CD14-positive monocyte (primary cell): Measurements from ENCODE around the gene LMBRD1. TPM values are rescaled to one million over a fixed set of nuclear protein-coding genes. Genes with fewer than 3 reads are reported as not detected.

Source experiments
- DNase-seq, 3 donors: peaks; one replicate each; pipeline ENCODE4 v3.0.0-alpha.2; 2011 to 2022
- H2AFZ ChIP-seq: 2 replicates; pipeline ENCODE4 v1.6.0; 2012; ENCODE audit warnings: mild to moderate bottlenecking, low read depth, low read length, inconsistent platforms; ENCODE audit not compliant: insufficient read depth, poor library complexity, severe bottlenecking
- H3K27ac ChIP-seq, 2 donors: 1 replicate in 1 of 2; 2 replicates in 1 of 2; pipeline ENCODE4 v1.5.1; 2012 to 2013; ENCODE audit warnings: low read length in 2 of 2, control low read depth in 1 of 2, inconsistent platforms in 1 of 2, low read depth in 1 of 2, mild to moderate bottlenecking in 1 of 2
- H3K27me3 ChIP-seq, 2 donors: one replicate each; pipeline versions ENCODE4 v1.6.0 to v1.6.1; 2011 to 2013; ENCODE audit warnings: low read length in 2 of 2; ENCODE audit not compliant: control insufficient read depth in 2 of 2, insufficient read depth in 2 of 2
- H3K36me3 ChIP-seq, 2 donors: replicated peaks in 1 of 2; 1 replicate in 1 of 2; 2 replicates in 1 of 2; pipeline versions ENCODE4 v1.5.1 to v1.6.1; 2012 to 2013; ENCODE audit warnings: low read length in 2 of 2, control low read depth in 1 of 2, inconsistent platforms in 1 of 2, mild to moderate bottlenecking in 1 of 2; ENCODE audit not compliant: insufficient read depth in 2 of 2, control insufficient read depth in 1 of 2
- H3K4me1 ChIP-seq, 2 donors: 1 replicate in 1 of 2; 2 replicates in 1 of 2; pipeline versions ENCODE4 v1.5.1 to v1.6.1; 2012 to 2013; ENCODE audit warnings: low read length in 2 of 2, control low read depth in 1 of 2, inconsistent platforms in 1 of 2, mild to moderate bottlenecking in 1 of 2, moderate library complexity in 1 of 2; ENCODE audit not compliant: insufficient read depth in 2 of 2, control insufficient read depth in 1 of 2
- H3K4me2 ChIP-seq: replicated peaks from 2 replicates; pipeline ENCODE3; 2012; ENCODE audit warnings: low read length, moderate library complexity, mild to moderate bottlenecking; ENCODE audit not compliant: poor library complexity, severe bottlenecking; ENCODE audit errors: extremely low read depth
- H3K4me3 ChIP-seq, 3 experiments: fragments of 200-600 bp in 1 of 3; sonication (generic) in 1 of 3; replicated peaks in 1 of 3; 1 replicate in 2 of 3; 2 replicates in 1 of 3; pipeline ENCODE4 v1.5.1; 2011 to 2013; ENCODE audit warnings: low read length in 3 of 3, mild to moderate bottlenecking in 3 of 3, control low read depth in 2 of 3, low read depth in 2 of 3, inconsistent platforms in 1 of 3, moderate library complexity in 1 of 3
- H3K79me2 ChIP-seq: 2 replicates; pipeline ENCODE4 v1.6.0; 2012; ENCODE audit warnings: mild to moderate bottlenecking, control low read depth, inconsistent platforms, low read length, moderate library complexity; ENCODE audit not compliant: insufficient read depth
- H3K9ac ChIP-seq: 2 replicates; pipeline ENCODE4 v1.6.0; 2017; ENCODE audit warnings: low read length, mild to moderate bottlenecking; ENCODE audit not compliant: insufficient read depth, poor library complexity, severe bottlenecking
- H3K9me3 ChIP-seq, 2 donors: replicated peaks in 1 of 2; 1 replicate in 1 of 2; 2 replicates in 1 of 2; pipeline versions ENCODE4 v1.5.1 to v1.6.1; 2012 to 2013; ENCODE audit warnings: low read length in 2 of 2, control low read depth in 1 of 2; ENCODE audit not compliant: control insufficient read depth in 1 of 2, insufficient read depth in 1 of 2
- H4K20me1 ChIP-seq: 2 replicates; pipeline ENCODE4 v1.6.0; 2012; ENCODE audit warnings: mild to moderate bottlenecking, low read length, control low read depth, moderate library complexity; ENCODE audit not compliant: insufficient read depth
- H3K27ac Mint-ChIP-seq, 7 donors: one replicate each; pipeline ENCODE4 v1.8.0; 2020; ENCODE audit warnings: mild to moderate bottlenecking in 7 of 7, mixed read lengths in 7 of 7, moderate library complexity in 6 of 7, inconsistent platforms in 2 of 7
- H3K27me3 Mint-ChIP-seq, 3 donors: one replicate each; pipeline ENCODE4 v1.8.0; 2021 to 2022; ENCODE audit warnings: low read depth in 3 of 3, mild to moderate bottlenecking in 3 of 3, mixed read lengths in 3 of 3, moderate library complexity in 3 of 3, inconsistent platforms in 1 of 3
- H3K36me3 Mint-ChIP-seq, 2 donors: one replicate each; pipeline ENCODE4 v1.8.0; 2020; ENCODE audit warnings: mixed read lengths in 2 of 2, inconsistent platforms in 1 of 2, mild to moderate bottlenecking in 1 of 2
- H3K4me1 Mint-ChIP-seq: one replicate; pipeline ENCODE4 v1.8.0; 2020; ENCODE audit warnings: mild to moderate bottlenecking, mixed read lengths
- H3K4me3 Mint-ChIP-seq, 2 donors: one replicate each; pipeline ENCODE4 v1.8.0; 2020; ENCODE audit warnings: mild to moderate bottlenecking in 2 of 2, mixed read lengths in 2 of 2, moderate library complexity in 1 of 2
- H3K9me3 Mint-ChIP-seq, 7 donors: one replicate each; pipeline ENCODE4 v1.8.0; 2020 to 2022; ENCODE audit warnings: mixed read lengths in 7 of 7, mild to moderate bottlenecking in 6 of 7, moderate library complexity in 6 of 7, inconsistent platforms in 2 of 7
- CTCF ChIP-seq: fragments of 200-600 bp; IDR thresholded peaks from one replicate; pipeline ENCODE4 v1.8.0; 2022; ENCODE audit warnings: antibody characterized with exemption, mild to moderate bottlenecking
- WGBS: methylation state at CpG from one replicate; pipeline ENCODE4 v1.1.5; 2013; ENCODE audit warnings: missing lambda C conversion rate; ENCODE audit not compliant: insufficient coverage; 5-methylcytosine and 5-hydroxymethylcytosine counted together
- intact Hi-C, 2 donors: fragments of 100-400 bp; cut with micrococcal nuclease; formaldehyde crosslinking; loops; one replicate each; pipeline versions ENCODE4 v1.15.0 to v1.15.1; 2023
- polyA plus RNA-seq, 3 donors: library from polyadenylated mRNA; depleted of rRNA in 1 of 3; unstranded in 2 of 3; stranded (reverse) in 1 of 3; fragments of 300-500 nt in 2 of 3; fragments of >200 nt in 1 of 3; fragmentation: Illumina TruSeq in 2 of 3; gene quantifications; 1 replicate in 2 of 3; 2 replicates in 1 of 3; pipeline ENCODE4 v1.2.3, GENCODE V29; 2012 to 2021

LMBRD1 gene
- polyA plus RNA-seq, 3 donors = 24.7 to 71.6 (median 64.2) TPM

GRCh38 chr6:69843189-69843588 lies 46.4 kb upstream of the LMBRD1 start:
- Histone ChIP-seq H3K4me2 (no peak overlapping the region), H3K79me2 (no peaks in the 10 kb centered on the region), H3K9ac (no peak overlapping the region), H3K27ac (no peak overlapping the region), H3K27me3 (peaks cover 3 to 7% of the 10 kb centered on the region in 2 donors), H3K4me3 (no peak overlapping the region), H2AFZ (no peak overlapping the region), H3K4me1 (no peaks in the 10 kb centered on the region), H3K36me3 (no peaks in the 10 kb centered on the region), H4K20me1 (no peaks in the 10 kb centered on the region), H3K9me3 (no peaks in the 10 kb centered on the region)
- TF ChIP-seq CTCF = no peak
- H3K9me3 Mint-ChIP-seq = no peaks in the 10 kb centered on the region
- intact Hi-C loops = no loop called here
- no peaks in the 10 kb centered on the region for H3K36me3 Mint-ChIP-seq
- WGBS = no CpG with 5 or more reads among the region's 1 CpG
- no peaks in the 10 kb centered on the region for H3K4me1 Mint-ChIP-seq
- H3K27me3 Mint-ChIP-seq = peaks cover 2 to 13% (median 8%) of the 10 kb centered on the region in 3 donors
- H3K27ac Mint-ChIP-seq = no peak overlapping the region
- H3K4me3 Mint-ChIP-seq = no peak overlapping the region
- DNase-seq = no peak

DNA sequence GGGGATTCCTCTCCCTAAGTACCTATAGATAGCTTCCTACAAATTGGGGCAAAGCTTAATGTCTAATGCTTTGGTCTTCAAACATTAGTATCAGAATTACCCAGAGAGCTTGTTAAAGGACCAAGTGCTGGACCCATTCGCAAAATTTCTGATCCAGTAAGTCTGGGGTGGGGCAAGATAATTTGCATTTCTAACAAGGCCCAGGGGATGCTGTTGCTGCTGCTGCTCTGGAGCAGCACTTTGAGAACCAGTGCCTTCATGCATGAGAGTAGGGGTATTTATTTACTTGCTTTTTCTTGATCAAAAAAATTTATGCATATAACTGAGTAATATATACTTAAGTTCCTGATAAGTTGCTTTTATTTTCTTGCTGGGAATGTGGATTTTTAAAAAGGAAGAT lies 45.1 kb upstream of the LMBRD1 start:
- WGBS = 100% methylated on average over 1 of the region's 1 CpG
- peaks cover 3 to 7% of the 10 kb centered on the region in 2 donors for H3K27me3 ChIP-seq
- no peak overlapping the region for H2AFZ ChIP-seq
- H3K4me2 ChIP-seq = no peak overlapping the region
- H3K4me1 ChIP-seq = peaks cover 4 to 7% of the 10 kb centered on the region in 2 donors
- TF ChIP-seq CTCF = no peak
- H3K36me3 ChIP-seq = no peaks in the 10 kb centered on the region
- H3K27ac ChIP-seq = no peak overlapping the region
- no peaks in the 10 kb centered on the region for H3K36me3 Mint-ChIP-seq
- DNase-seq = no peak
- H4K20me1 ChIP-seq = no peaks in the 10 kb centered on the region
- peaks cover 7% of the 10 kb centered on the region for H3K4me1 Mint-ChIP-seq
- H3K9ac ChIP-seq = no peak overlapping the region
- no peak overlapping the region for H3K4me3 Mint-ChIP-seq
- peaks cover 2 to 13% (median 6%) of the 10 kb centered on the region in 3 donors for H3K27me3 Mint-ChIP-seq
- H3K27ac Mint-ChIP-seq = no peak overlapping the region
- H3K79me2 ChIP-seq = no peaks in the 10 kb centered on the region
- no peak overlapping the region for H3K4me3 ChIP-seq
- H3K9me3 Mint-ChIP-seq = no peaks in the 10 kb centered on the region
- intact Hi-C loops = no loop called here
- H3K9me3 ChIP-seq = no peaks in the 10 kb centered on the region
